WTC11 (cell line): ENCODE measurements around the gene NTNG2. TPM values are rescaled to one million over a fixed set of nuclear protein-coding genes. Genes with fewer than 3 reads are reported as not detected.

Experiments
- ATAC-seq: fragments of 200-7000 bp; cut with Tn5 transposase; 2 replicates; pipeline ENCODE4 v1.10.0; 2021; ENCODE audit warnings: mild to moderate bottlenecking, moderate library complexity
- CTCF ChIA-PET: fragments of 300-600 bp; sonication (Branson Sonifier 250); formaldehyde crosslinking; loops from one replicate; lab custom pipeline; 2021; ENCODE audit warnings: antibody characterized with exemption; lab: Charles Lee
- POLR2A ChIA-PET: fragments of 350-600 bp; sonication (Branson Sonifier 250); formaldehyde crosslinking; loops from one replicate; lab custom pipeline; 2021; ENCODE audit warnings: antibody characterized with exemption; lab: Charles Lee
- DNase-seq: peaks from one replicate; pipeline ENCODE4 v3.0.0; 2021; ENCODE audit warnings: low spot score
- H3K27ac Mint-ChIP-seq: 2 replicates; pipeline ENCODE4 v1.8.0; 2021; ENCODE audit warnings: mixed read lengths
- H3K27me3 Mint-ChIP-seq: 2 replicates; pipeline ENCODE4 v1.8.0; 2021; ENCODE audit warnings: low read depth, mild to moderate bottlenecking, moderate library complexity, mixed read lengths
- H3K36me3 Mint-ChIP-seq: 2 replicates; pipeline ENCODE4 v1.8.0; 2021; ENCODE audit warnings: mixed read lengths
- H3K4me1 Mint-ChIP-seq: 2 replicates; pipeline ENCODE4 v1.8.0; 2022; ENCODE audit warnings: mixed read lengths
- H3K4me3 Mint-ChIP-seq: 2 replicates; pipeline ENCODE4 v1.8.0; 2021; ENCODE audit warnings: mild to moderate bottlenecking, moderate library complexity, mixed read lengths
- H3K9me3 Mint-ChIP-seq: 2 replicates; pipeline ENCODE4 v1.8.0; 2021; ENCODE audit warnings: mixed read lengths
- ATF2 ChIP-seq: sonication (generic); formaldehyde crosslinking; IDR thresholded peaks from 2 replicates; pipeline ENCODE4 v1.8.1; 2022; ENCODE audit warnings: low read depth, missing genetic modification reagents, borderline replicate concordance
- CBFB ChIP-seq: sonication (generic); formaldehyde crosslinking; IDR thresholded peaks from 2 replicates; pipeline ENCODE4 v1.8.1; 2022; ENCODE audit warnings: mild to moderate bottlenecking, low read depth, missing genetic modification reagents
- CREM ChIP-seq: sonication (generic); formaldehyde crosslinking; IDR thresholded peaks from 2 replicates; pipeline ENCODE4 v1.8.1; 2022; ENCODE audit warnings: mild to moderate bottlenecking, missing genetic modification reagents, moderate library complexity
- EMX1 ChIP-seq: fragments of 250-450 bp; sonication (Bioruptor Pico); IDR thresholded peaks from 2 replicates; pipeline ENCODE4 v1.8.0; 2021; ENCODE audit warnings: mild to moderate bottlenecking
- ESRRA ChIP-seq: sonication (generic); formaldehyde crosslinking; IDR thresholded peaks from 2 replicates; pipeline ENCODE4 v1.8.1; 2022; ENCODE audit warnings: mild to moderate bottlenecking, missing genetic modification reagents, borderline replicate concordance
- ETV6 ChIP-seq: sonication (generic); formaldehyde crosslinking; IDR thresholded peaks from 2 replicates; pipeline ENCODE4 v1.8.1; 2022; ENCODE audit warnings: mild to moderate bottlenecking, missing genetic modification reagents
- FOXJ3 ChIP-seq: sonication (generic); formaldehyde crosslinking; IDR thresholded peaks from 2 replicates; pipeline ENCODE4 v1.9.0; 2021; ENCODE audit warnings: missing genetic modification reagents, mild to moderate bottlenecking, borderline replicate concordance
- FOXK1 ChIP-seq: sonication (generic); formaldehyde crosslinking; IDR thresholded peaks from 2 replicates; pipeline ENCODE4 v1.8.0; 2022; ENCODE audit warnings: mild to moderate bottlenecking, moderate library complexity, missing genetic modification reagents
- IRF2 ChIP-seq: sonication (generic); formaldehyde crosslinking; IDR thresholded peaks from 2 replicates; pipeline ENCODE4 v1.8.0; 2022; ENCODE audit warnings: low read depth, missing genetic modification reagents, borderline replicate concordance
- MXD4 ChIP-seq: fragments of 250-450 bp; sonication (Bioruptor Pico); IDR thresholded peaks from 2 replicates; pipeline ENCODE4 v1.8.0; 2021; ENCODE audit warnings: mild to moderate bottlenecking, moderate library complexity, borderline replicate concordance
- NFATC4 ChIP-seq: fragments of 250-450 bp; sonication (Bioruptor Pico); IDR thresholded peaks from 2 replicates; pipeline ENCODE4 v1.9.0; 2021; ENCODE audit warnings: mild to moderate bottlenecking
- RELA ChIP-seq: sonication (generic); formaldehyde crosslinking; IDR thresholded peaks from 2 replicates; pipeline ENCODE4 v1.8.1; 2022; ENCODE audit warnings: missing genetic modification reagents, mild to moderate bottlenecking, borderline replicate concordance
- SMAD3 ChIP-seq: sonication (generic); formaldehyde crosslinking; IDR thresholded peaks from 2 replicates; pipeline ENCODE4 v1.8.0; 2022; ENCODE audit warnings: missing genetic modification reagents, mild to moderate bottlenecking, borderline replicate concordance
- SMAD4 ChIP-seq: sonication (generic); formaldehyde crosslinking; IDR thresholded peaks from 2 replicates; pipeline ENCODE4 v1.8.0; 2022; ENCODE audit warnings: mild to moderate bottlenecking, missing genetic modification reagents
- SP1 ChIP-seq: sonication (generic); formaldehyde crosslinking; conservative IDR thresholded peaks from 2 replicates; pipeline ENCODE4 v1.8.1; 2022; ENCODE audit warnings: missing genetic modification reagents
- STAT6 ChIP-seq: sonication (generic); formaldehyde crosslinking; conservative IDR thresholded peaks from 2 replicates; pipeline ENCODE4 v1.8.1; 2023; ENCODE audit warnings: mild to moderate bottlenecking, low read depth, missing genetic modification reagents, moderate library complexity
- TEAD1 ChIP-seq: sonication (generic); formaldehyde crosslinking; IDR thresholded peaks from 2 replicates; pipeline ENCODE4 v1.8.0; 2022; ENCODE audit warnings: mild to moderate bottlenecking, missing genetic modification reagents
- USF2 ChIP-seq: sonication (generic); formaldehyde crosslinking; IDR thresholded peaks from 2 replicates; pipeline ENCODE4 v1.8.1; 2023; ENCODE audit warnings: mild to moderate bottlenecking, missing genetic modification reagents, moderate library complexity
- ZNF121 ChIP-seq: sonication (generic); formaldehyde crosslinking; IDR thresholded peaks from 2 replicates; pipeline ENCODE4 v1.8.0; 2023; ENCODE audit warnings: missing genetic modification reagents
- ZNF317 ChIP-seq: sonication (generic); formaldehyde crosslinking; IDR thresholded peaks from 2 replicates; pipeline ENCODE4 v1.8.1; 2023; ENCODE audit warnings: low read depth, mild to moderate bottlenecking, moderate library complexity, missing genetic modification reagents, borderline replicate concordance
- ZNF396 ChIP-seq: fragments of 250-450 bp; sonication (Bioruptor Pico); IDR thresholded peaks from 2 replicates; pipeline ENCODE4 v1.8.0; 2021; ENCODE audit warnings: mild to moderate bottlenecking, moderate library complexity, borderline replicate concordance
- ZNF532 ChIP-seq: fragments of 250-450 bp; sonication (Bioruptor Pico); IDR thresholded peaks from 2 replicates; pipeline ENCODE4 v1.9.0; 2021; ENCODE audit warnings: mild to moderate bottlenecking, borderline replicate concordance
- ZNF671 ChIP-seq: fragments of 250-450 bp; sonication (Bioruptor Pico); IDR thresholded peaks from 2 replicates; pipeline ENCODE4 v1.8.0; 2021; ENCODE audit warnings: mild to moderate bottlenecking
- total RNA-seq: library from RNA; stranded (reverse); gene quantifications from 3 replicates; pipeline ENCODE4 v1.2.3, GENCODE V29; 2021

NTNG2 gene
- total RNA-seq, 1 experiment from 2014 or later, result 3.1 TPM

- Mint-ChIP-seq H3K27me3 (peaks cover 34% of the 10 kb centered on the region), H3K36me3 (no peaks in the 10 kb centered on the region), H3K27ac (no peak overlapping the region), H3K4me1 (peaks cover 16% of the 10 kb centered on the region), H3K4me3 (no peak overlapping the region), H3K9me3 (no peaks in the 10 kb centered on the region)
- TF ChIP-seq ATF2, result no peak
- no peak for TF ChIP-seq FOXJ3 (CRISPR knock-in tag)
- TF ChIP-seq CBFB (CRISPR knock-in tag), result no peak
- TF ChIP-seq TEAD1 (CRISPR knock-in tag), result no peak
- no peak for TF ChIP-seq SMAD4 (CRISPR knock-in tag)
- TF ChIP-seq ZNF532, result no peak
- no peak for TF ChIP-seq ZNF121
- no peak for TF ChIP-seq CREM
- TF ChIP-seq MXD4, result no peak
- TF ChIP-seq ZNF396, result no peak
- no peak for TF ChIP-seq FOXK1 (CRISPR knock-in tag)
- TF ChIP-seq SP1 (CRISPR knock-in tag), result no peak
- TF ChIP-seq USF2 (CRISPR knock-in tag), result no peak
- TF ChIP-seq NFATC4 (CRISPR knock-in tag), result no peak
- ChIA-PET CTCF (interaction anchor here (1.6 to 2.8 kb wide), 3 partner anchors 45 to 62 kb away, joined by 7 to 12 read pairs (median 9); no protein-coding TSS in a partner anchor), POLR2A (no interaction called here)
- no peak for DNase-seq
- ATAC-seq, result no peak
Measured at GRCh38 chr9:132190966-132191365, 29.1 kb downstream of the NTNG2 start.

- Mint-ChIP-seq H3K27ac (no peak overlapping the region), H3K4me3 (no peak overlapping the region), H3K4me1 (peaks cover under 1% of the 10 kb centered on the region; the same call in 1 of the 2 replicates), H3K9me3 (no peaks in the 10 kb centered on the region), H3K27me3 (peaks cover 16% of the 10 kb centered on the region), H3K36me3 (no peaks in the 10 kb centered on the region)
- POLR2A ChIA-PET, result no interaction called here
- TF ChIP-seq IRF2 (CRISPR knock-in tag) (no peak), ZNF671 (no peak), RELA (CRISPR knock-in tag) (no peak), ZNF532 (no peak), ETV6 (CRISPR knock-in tag) (no peak), ZNF121 (no peak), ESRRA (no peak), STAT6 (CRISPR knock-in tag) (no peak), EMX1 (no peak), SMAD3 (CRISPR knock-in tag) (no peak), ZNF317 (CRISPR knock-in tag) (no peak), NFATC4 (CRISPR knock-in tag) (no peak)
- CTCF ChIA-PET, result interaction anchor here (0.7 to 2.8 kb wide), 4 partner anchors 9 to 60 kb away, joined by 3 to 12 read pairs (median 6); no protein-coding TSS in a partner anchor
- ATAC-seq (no peak), DNase-seq (no peak)
Measured at GRCh38 chr9:132192728-132193127, 30.9 kb downstream of the NTNG2 start.
